NCI-H748 treated with DMSO at 0.1 percent for 48 hours (cell line): Measurements from ENCODE around the gene HERC6.
"Not testable (repeated sequence)": the region's sequence is repeated elsewhere in the genome, so short reads cannot be mapped to it uniquely, and the experiment has no call there.

Experiments used
- DNase-seq: peaks from one replicate; lab custom pipeline; 2025; lab: John Stamatoyannopoulos, UW

HERC6 gene

DNA sequence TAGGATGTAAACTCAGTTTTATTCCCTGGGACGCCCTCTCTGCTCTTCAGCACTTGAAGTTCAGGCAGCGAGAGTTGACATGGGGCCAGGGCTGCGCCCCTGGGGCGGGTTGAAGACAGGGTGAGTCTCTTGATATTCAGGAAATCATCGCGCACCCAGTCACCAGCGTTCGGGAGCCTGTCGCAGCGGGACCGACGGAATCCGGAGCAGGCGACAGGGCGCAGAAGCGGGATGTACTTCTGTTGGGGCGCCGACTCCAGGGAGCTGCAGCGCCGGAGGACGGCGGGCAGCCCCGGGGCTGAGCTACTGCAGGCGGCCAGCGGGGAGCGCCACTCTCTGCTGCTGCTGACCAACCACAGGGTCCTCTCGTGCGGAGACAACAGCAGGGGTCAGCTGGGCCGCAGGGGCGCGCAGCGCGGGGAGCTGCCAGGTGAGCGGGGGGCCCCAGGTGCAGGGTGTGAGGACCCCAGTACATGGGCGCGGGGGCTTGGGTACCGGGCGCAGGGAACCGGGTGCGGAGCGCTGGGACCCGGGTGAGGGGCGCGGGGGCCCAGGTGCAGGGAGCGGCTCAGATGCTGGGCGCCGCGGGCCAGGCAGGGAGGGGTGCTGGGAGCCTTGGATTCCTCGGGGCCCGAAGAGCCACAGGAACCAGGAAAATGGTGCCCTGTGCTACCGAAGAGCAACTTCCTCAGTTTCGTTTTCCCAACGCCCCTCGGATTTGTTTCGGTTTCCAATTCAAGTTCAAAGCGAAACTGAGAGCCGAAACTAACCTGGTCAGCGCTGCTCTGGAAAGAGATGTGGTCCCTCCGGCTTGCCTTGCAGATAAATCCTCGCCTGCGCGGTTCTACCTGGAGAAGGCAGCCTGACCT lies at the start of gene HERC6:
Gene HERC6, plus strand, starts transcription at position 162 of the 869 bp plus-strand sequence. Its CDS starts 70 bp downstream, at position 232.
- peak; percentile 40 for DNase-seq

DNA sequence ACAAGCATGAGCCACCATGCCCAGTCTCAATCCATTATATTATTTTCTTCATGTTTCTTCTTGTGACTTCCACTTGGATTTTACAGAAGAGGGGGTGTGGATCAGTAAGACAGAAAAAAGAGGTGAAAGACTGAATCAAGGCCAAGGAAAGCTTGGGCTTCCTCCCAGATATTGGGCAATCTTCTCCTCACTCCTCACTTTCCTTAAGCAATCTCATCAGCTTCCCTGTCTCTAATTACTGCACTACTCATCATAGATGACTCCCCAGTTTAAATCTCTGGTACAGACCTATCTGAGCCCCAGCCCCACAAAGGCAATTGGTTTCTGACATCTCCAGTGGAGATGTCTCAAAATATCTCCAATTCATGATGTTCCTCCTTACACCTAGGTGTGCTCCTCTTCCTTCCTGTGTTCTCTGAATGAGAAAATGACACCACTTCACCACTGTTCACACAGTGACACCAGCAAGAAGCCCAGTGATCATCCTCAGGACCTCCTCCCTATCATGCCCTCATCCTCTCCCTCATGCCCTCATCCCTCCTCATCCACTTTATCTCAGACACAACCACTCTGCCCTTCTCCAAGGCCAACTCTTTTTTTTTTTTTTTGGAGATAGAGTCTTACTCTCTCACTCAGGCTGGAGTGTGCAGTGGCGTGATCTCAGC lies 44.8 kb upstream of the HERC6 start:
- DNase-seq: no peak

DNA sequence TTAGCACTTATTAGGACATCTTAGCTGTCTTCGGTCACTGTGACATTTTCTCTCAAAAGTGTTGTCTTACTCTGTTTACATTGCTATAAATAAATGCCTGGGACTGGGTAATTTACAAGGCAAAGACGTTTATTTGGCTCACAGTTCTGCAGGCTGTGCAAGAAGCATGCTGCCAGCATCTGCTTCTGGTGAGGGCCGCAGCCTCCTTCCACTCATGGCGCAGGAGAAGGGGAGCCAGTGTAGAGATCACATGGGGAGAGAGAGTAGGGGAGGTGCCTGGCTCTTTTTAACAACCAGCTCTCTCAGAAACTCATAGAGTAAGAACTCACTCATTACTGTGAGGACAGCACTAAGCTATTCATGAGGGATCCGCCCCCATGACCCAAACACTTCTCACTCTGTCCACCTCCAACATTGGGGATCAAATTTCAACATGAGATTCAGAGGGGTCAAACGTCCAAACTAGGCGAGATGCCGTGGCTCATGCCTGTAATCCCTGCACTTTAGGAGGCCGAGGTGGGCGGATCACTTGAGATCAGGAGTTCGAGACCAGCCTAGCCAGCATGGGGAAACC lies 43.5 kb upstream of the HERC6 start:
- DNase-seq: no peak

DNA sequence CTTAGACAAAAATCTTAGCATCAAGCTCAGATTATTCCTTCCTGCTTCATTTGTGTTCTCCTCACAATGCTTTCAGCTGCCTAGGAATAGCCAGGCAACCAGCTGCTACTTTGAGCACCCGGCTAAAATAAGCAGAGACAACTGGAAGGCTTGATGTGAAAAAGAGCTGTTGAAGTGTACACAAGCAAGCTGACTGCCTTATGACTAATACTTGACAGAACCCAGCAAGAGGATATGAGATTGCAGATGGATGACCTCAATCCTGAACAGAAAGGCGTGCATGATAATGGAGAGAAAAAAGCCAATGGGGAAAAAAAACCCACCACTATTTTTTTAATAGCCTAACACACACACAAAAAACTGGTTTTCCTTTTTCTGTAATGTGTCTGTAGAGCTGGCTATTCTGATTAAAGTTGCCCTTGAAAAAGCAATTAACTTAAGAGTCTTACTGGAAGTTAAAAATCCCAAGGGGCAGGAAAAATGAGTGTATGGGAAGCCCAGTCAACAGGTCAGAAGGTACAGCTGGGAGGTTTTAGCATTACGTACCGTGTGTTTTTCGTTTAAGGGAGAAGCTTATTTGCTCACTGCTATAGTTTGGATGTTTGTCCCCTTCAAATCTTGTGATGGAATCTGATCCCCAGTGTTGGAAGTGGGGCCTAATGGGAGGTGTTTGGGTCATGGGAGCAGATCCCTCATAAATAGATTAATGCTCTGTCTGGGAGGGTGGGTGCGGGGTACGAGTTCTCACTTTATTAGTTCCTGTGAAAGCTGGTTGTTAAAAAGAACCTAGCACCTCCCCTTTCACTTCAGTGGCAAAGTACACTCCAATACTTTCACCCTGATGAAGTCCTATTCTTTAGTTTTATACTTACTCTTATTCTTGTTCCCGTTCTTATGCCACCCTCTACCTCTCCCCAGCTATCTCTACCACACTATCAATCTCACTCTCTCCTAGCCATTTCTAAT lies 37.1 kb upstream of the HERC6 start:
- DNase-seq: no peak

DNA sequence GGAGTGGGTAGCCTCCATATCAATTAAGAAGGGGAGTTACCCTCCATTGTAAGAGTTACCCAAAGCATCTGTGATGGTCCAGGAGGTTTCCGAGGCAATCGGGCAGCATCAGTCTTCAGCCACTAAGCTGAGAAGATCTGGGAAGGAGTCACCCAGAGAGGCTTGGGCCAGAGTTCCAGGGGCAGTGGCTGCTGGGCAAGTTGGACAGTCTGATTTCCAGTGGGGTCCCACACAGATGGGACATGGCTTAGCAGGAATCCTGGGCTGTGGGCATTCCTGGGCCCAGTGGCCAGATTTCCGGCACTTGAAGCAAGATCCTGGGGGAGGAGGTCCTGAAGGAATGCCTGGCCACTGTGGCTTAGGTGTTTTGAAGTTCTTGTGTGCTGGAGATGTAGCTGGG lies 31.8 kb upstream of the HERC6 start:
- not testable (repeated sequence) for DNase-seq

DNA sequence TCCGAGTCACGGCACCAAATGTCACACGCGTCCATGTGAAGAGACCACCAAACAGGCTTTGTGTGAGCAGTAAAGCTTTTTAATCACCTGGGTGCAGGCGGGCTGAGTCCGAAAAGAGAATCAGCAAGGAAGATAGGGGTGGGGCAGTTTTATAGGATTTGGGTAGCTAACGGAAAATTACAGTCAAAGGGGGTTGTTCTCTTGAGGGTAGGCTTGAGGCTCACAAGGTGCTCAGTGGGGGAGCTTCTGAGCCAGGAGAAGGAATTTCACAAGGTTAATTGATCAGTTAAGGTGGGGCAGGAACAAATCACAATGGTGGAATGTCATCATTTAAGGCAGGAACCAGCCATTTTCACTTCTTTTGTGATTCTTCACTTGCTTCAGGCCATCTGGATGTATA lies 29.9 kb upstream of the HERC6 start:
- DNase-seq: not testable (repeated sequence)

DNA sequence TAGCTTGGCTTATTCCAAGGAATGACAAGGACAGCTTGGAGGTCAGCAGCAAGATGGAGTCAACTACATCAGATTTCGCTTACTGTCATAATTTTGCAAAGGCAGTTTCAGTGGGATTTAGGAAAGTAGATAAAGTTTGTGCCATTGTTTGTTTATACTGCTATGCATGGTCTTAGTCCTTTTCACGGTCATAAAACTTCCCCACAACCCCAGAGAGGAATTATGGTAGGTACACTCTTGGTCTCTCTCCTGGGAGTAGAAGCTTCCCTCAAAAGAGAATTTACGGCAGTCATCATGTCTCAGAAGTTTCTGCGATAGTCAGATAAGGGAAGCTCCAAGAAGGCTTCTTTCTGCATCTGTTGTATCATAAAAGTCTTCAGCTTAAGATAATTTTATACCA lies 27.9 kb upstream of the HERC6 start:
- no peak for DNase-seq

DNA sequence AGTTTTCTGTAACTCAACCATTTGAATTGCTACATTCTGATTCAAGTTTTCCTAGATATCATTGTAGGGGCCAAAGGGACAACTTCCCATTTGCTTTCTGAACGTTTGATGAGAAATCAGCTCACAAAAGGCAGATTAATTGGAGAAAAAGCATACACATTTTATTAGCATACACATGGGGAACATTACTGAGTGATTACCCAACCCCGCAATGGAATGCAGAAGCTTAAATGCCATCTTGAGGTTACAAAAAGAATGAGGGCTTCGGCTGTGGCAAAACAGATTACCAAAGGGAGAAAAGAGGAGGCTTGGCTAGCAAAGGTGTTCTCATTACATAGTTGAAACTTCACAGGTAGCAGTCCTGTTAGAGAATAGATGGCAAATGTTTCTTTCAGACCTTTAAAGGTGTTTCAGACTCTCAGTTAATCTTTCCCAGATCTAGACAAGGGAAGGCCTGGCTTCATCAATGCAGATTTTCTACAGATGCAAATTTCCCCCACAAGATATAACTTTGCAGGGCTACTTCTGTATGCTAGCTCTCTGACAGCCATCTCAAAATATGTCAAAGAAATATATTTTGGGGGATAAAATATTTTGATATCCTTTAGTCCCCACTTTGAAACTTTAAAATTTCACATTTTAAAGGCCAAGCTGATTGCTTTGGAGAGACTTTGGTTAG lies 26.5 kb upstream of the HERC6 start:
- no peak for DNase-seq

DNA sequence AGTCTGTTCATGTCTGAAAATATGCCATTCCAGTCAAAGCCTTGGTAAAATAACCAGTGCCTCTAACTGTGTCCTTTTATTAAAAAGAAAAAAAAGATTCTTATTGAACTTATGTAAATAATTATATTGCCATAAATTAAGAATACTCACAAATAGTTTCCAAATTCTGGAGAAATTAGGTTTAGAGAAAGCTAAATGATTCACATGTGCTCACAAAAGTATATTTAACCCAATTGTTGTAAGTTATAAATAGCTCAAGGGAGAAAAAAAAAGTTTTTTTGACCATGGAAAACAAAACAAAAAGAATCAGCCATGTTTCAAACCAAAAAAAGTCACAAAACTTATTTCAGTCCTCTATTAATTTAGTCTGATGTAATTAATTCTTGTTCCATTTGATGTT lies 25.3 kb upstream of the HERC6 start:
- DNase-seq: no peak

DNA sequence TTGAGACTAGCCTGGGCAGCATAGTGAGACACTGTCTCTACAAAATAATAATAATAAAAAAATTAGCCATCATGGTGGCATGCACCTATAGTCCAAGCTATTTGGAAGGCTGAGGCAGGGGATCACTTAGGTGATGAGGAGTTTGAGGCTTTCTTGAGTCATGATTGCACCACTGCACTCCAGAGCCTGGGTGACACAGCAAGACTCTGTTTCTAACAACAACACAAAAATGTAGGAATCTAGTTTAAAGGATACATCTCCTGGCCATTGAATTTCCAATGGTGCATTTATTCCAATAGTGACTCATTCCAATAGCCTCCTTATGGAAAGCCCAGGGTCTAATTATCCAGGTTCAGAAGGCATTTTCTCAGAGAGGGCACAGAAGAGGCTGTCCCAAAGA lies 21.9 kb upstream of the HERC6 start:
- DNase-seq: no peak

DNA sequence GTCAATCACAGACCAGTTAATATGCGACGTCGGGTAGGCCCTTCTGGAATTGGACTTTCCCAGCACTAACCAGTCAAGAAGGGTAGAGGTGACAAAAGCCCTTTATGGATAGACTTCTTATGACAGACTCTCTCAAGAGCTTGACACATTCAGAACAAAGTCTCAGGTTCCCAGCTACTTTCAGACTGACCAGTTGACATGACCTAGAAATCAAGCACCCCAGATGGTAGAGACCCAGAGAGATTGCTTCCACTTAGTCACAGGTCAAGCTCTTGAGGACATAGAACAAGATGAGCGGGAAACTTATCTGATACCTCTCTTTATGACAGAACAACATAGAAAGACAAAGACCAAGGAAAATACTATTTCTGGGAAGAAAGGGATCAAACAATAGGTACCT lies 21.4 kb upstream of the HERC6 start:
- DNase-seq: no peak

DNA sequence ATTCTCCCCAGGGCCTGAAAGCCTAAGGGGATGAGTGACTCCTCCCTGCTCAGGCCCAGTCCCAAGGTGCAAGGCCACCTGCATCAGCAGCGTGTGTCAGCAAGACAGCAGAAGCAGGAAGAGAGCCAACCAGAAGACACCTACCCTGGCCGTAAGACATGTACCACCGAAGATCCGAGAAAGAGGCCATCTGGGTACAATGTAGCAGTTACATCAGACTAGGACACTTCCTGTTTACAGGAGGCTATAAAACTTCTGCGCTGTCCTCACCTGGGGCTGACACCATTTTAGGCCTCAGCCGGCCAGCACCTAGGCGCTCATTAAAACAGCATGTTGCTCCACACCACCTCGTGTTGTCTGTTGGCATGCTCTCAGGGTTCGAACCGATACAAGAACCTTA lies 19.1 kb upstream of the HERC6 start:
- no peak for DNase-seq

DNA sequence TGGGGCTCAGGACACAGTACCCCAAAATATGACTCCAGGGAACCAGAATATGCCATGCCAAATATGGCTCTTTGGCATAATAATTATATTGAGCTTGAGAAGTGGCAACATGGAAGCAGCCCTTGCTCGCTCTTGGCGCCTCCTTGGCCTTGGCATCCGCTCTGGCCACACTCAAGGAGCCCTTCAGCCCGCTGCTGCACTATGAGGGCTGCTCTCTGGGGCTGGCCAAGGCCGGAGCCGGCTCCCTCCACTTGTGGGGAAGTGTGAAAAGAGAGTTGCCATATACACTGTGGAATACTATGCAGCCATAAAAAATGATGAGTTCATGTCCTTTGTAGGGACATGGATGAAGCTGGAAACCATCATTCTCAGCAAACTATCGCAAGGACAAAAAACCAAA lies 18.4 kb upstream of the HERC6 start:
- no peak for DNase-seq

DNA sequence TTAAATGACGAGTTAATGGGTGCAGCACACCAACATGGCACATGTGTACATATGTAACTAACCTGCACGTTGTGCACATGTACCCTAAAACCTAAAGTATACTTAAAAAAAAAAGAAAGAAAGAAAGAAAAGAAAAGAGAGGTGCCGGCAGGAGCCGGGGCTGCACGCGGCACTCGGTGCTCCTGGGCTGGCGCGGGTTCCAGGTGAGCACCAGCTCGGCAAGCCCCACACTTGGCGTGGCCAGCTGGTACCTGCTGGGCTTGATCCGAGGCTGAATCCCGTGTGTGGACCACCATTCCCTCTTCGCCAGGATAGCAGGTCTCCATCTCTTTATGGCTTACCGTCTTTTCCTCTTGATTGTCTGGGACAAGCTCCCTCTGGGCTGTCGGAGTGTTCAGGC lies 17.9 kb upstream of the HERC6 start:
- no peak for DNase-seq

DNA sequence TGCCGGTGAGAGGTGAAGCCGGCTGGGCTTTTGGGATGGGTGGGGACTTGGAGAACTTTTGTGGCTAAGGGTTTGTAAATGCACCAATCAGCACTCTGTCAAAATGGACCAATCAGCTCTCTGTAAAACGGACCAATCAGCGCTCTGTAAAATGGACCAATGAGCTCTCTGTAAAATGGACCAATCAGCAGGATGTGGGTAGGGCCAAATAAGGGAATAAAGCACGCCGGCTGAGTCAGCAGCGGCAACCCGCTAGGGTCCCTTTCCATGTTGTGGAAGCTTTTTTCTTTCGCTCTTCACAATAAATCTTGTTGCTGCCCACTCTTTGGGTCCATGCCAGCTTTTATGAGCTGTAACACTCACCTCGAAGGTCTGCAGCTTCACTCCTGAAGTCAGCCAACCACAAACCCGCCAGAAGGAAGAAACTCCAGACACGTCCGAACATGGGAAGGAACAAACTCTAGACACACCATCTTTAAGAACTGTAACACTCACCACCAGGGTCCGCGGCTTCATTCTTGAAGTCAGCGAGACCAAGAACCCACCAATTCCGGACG lies 17.4 kb upstream of the HERC6 start:
- not testable (repeated sequence) for DNase-seq

DNA sequence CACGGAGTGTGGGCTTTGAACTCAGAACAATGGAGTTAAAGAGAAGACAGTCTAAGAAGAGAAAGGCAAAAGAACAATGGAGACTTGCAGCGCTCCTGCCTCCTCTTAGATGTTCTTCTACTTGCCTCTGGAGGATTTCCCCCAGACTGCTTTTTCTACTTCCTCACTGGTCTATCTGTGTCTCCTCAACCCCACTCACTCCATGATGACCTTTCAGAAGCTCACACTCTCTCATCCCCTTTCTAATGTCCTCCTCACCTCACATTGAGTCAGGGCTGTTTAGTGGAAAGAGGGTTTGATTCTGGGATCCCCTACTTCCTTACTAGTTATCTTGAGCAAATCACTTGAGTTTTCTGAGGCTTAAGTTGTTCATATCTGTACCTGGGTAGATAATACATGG lies 12.2 kb upstream of the HERC6 start:
- DNase-seq: no peak

DNA sequence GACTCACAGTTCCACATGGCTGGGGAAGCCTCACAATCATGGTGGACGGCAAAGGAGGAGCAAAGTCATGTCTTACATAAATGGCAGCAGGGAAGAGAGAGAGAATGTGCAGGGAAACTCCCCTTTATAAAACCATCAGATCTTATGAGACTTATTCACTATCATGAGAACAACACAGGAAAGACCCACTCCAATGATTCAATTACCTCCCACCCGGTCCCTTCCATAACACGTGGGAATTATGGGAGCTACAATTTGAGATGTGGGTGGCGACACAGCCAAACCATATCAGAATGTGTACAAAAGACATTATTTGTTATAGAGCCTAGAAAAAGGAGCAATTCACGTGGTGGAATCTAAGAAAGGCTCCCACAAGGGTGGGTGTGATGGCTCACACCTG lies 10.8 kb upstream of the HERC6 start:
- DNase-seq: no peak

DNA sequence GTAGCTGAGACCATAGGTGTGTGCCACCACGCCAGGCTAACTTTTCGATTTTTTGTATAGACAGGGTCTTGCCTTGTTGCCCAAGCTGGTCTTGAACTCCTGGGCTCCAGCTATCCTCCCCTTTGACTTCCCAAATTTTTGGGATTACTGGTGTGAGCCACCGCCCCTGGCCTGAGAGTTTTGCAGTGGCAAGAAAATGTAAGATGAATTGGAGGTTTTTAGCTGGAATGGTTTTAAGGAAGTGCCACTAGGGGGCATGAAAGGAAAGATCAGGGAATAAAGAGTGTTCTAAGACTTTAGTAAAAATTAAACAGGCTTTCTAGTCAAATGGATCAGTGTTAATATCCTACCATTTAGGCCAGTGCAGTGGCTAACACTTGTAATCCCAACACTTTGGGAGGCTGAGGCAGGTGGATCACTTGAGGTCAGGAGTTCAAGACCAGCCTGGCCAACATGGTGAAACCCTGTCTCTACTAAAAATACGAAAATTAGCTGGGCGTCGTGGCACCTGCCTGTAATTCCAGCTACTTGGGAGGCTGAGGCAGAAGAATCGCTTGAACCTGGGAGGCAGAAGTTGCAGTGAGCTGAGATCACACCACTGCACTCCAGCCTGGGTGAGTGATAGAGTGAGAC lies 9.4 kb upstream of the HERC6 start:
- DNase-seq: not testable (repeated sequence)

DNA sequence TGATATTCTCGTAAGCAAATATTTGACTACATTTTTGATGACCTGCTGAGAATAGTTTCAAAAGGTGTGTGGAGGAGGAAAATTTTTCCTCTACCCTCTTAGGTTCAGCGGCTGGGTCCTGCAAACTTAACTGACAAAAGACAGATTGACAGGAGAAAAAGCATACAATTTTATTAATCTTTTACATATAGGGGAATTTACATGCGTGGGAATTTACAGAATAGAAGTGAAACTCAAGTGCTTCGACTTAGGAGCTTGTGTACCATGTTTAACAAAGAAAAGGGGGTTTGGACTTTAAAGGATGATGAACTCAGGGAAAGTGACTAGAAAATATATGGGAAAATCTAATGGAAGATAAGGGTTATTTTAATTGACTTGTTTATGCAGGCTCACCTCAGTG lies 2.5 kb downstream of the HERC6 start:
- no peak for DNase-seq

DNA sequence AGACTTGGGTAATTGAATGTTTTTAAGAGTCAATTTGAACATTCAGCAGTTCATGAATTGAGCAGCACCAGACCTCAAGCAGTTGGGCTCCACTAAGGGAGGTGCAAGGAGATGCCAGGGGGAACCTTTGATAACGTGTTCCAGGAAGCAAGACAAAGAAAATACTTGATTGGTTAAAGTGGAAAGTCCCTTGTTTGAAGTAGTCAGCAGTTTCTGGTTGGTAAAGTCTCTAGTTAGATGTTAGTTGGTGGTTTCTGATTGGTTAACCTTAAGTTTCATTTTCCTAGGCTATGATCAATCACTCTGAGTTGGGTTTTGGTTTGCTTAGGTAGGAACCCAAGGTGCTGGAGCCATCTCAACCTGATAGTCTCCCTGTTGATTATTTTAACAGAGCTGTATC lies 4.0 kb downstream of the HERC6 start:
- no peak for DNase-seq

DNA sequence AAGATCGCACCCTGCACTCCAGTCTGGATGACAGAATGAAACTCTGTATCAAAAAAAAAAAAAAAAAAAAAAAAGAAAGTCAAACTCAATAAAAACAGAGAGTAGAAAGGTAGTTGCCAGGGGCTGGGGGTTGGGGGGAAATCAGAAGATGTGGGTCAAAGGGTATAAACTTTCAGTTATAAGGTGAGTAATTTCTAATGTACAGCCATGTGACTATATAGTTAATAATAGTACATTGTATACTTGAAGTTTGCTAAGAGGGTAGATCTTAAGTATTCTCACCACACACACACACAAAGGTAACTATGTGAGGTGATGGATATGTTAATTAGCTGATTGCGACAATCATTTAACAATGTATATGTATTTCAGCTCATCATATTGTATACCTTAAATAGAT lies 11.5 kb downstream of the HERC6 start:
- DNase-seq: no peak
